WTC11 (cell line): ENCODE data around the gene BICD2. TPM values are rescaled to one million over a fixed set of nuclear protein-coding genes. Genes with fewer than 3 reads are reported as not detected.

Experiments used
- ATAC-seq: fragments of 200-7000 bp; cut with Tn5 transposase; 2 replicates; pipeline ENCODE4 v1.10.0; 2021; ENCODE audit warnings: mild to moderate bottlenecking, moderate library complexity
- CTCF ChIA-PET: fragments of 300-600 bp; sonication (Branson Sonifier 250); formaldehyde crosslinking; loops from one replicate; lab custom pipeline; 2021; ENCODE audit warnings: antibody characterized with exemption; lab: Charles Lee
- POLR2A ChIA-PET: fragments of 350-600 bp; sonication (Branson Sonifier 250); formaldehyde crosslinking; loops from one replicate; lab custom pipeline; 2021; ENCODE audit warnings: antibody characterized with exemption; lab: Charles Lee
- DNase-seq: peaks from one replicate; pipeline ENCODE4 v3.0.0; 2021; ENCODE audit warnings: low spot score
- H3K27ac Mint-ChIP-seq: 2 replicates; pipeline ENCODE4 v1.8.0; 2021; ENCODE audit warnings: mixed read lengths
- H3K27me3 Mint-ChIP-seq: 2 replicates; pipeline ENCODE4 v1.8.0; 2021; ENCODE audit warnings: low read depth, mild to moderate bottlenecking, moderate library complexity, mixed read lengths
- H3K36me3 Mint-ChIP-seq: 2 replicates; pipeline ENCODE4 v1.8.0; 2021; ENCODE audit warnings: mixed read lengths
- H3K4me1 Mint-ChIP-seq: 2 replicates; pipeline ENCODE4 v1.8.0; 2022; ENCODE audit warnings: mixed read lengths
- H3K4me3 Mint-ChIP-seq: 2 replicates; pipeline ENCODE4 v1.8.0; 2021; ENCODE audit warnings: mild to moderate bottlenecking, moderate library complexity, mixed read lengths
- H3K9me3 Mint-ChIP-seq: 2 replicates; pipeline ENCODE4 v1.8.0; 2021; ENCODE audit warnings: mixed read lengths
- ATF1 ChIP-seq: sonication (generic); formaldehyde crosslinking; IDR thresholded peaks from 2 replicates; pipeline ENCODE4 v1.8.1; 2023; ENCODE audit warnings: mild to moderate bottlenecking, moderate library complexity, missing genetic modification reagents
- GTF2I ChIP-seq: fragments of 250-450 bp; sonication (Bioruptor Pico); conservative IDR thresholded peaks from 2 replicates; pipeline ENCODE4 v1.4.0; 2021; ENCODE audit warnings: mild to moderate bottlenecking
- MYBL2 ChIP-seq: sonication (generic); formaldehyde crosslinking; IDR thresholded peaks from 2 replicates; pipeline ENCODE4 v1.8.1; 2023; ENCODE audit warnings: mild to moderate bottlenecking, moderate library complexity, missing genetic modification reagents
- NFATC4 ChIP-seq: fragments of 250-450 bp; sonication (Bioruptor Pico); IDR thresholded peaks from 2 replicates; pipeline ENCODE4 v1.9.0; 2021; ENCODE audit warnings: mild to moderate bottlenecking
- OVOL2 ChIP-seq: fragments of 250-450 bp; sonication (Bioruptor Pico); IDR thresholded peaks from 2 replicates; pipeline ENCODE4 v1.9.0; 2021; ENCODE audit warnings: mild to moderate bottlenecking, borderline replicate concordance
- RELA ChIP-seq: sonication (generic); formaldehyde crosslinking; IDR thresholded peaks from 2 replicates; pipeline ENCODE4 v1.8.1; 2022; ENCODE audit warnings: missing genetic modification reagents, mild to moderate bottlenecking, borderline replicate concordance
- SMAD3 ChIP-seq: sonication (generic); formaldehyde crosslinking; IDR thresholded peaks from 2 replicates; pipeline ENCODE4 v1.8.0; 2022; ENCODE audit warnings: missing genetic modification reagents, mild to moderate bottlenecking, borderline replicate concordance
- SMAD4 ChIP-seq: sonication (generic); formaldehyde crosslinking; IDR thresholded peaks from 2 replicates; pipeline ENCODE4 v1.8.0; 2022; ENCODE audit warnings: mild to moderate bottlenecking, missing genetic modification reagents
- SOX15 ChIP-seq: fragments of 250-450 bp; sonication (Bioruptor Pico); IDR thresholded peaks from 2 replicates; pipeline ENCODE4 v1.9.0; 2021; ENCODE audit warnings: mild to moderate bottlenecking
- TEAD4 ChIP-seq: sonication (generic); formaldehyde crosslinking; IDR thresholded peaks from 2 replicates; pipeline ENCODE4 v1.8.0; 2022; ENCODE audit warnings: mild to moderate bottlenecking, missing genetic modification reagents
- ZBTB21 ChIP-seq: sonication (generic); formaldehyde crosslinking; IDR thresholded peaks from 2 replicates; pipeline ENCODE4 v1.8.1; 2023; ENCODE audit warnings: mild to moderate bottlenecking, missing genetic modification reagents, borderline replicate concordance
- ZNF138 ChIP-seq: sonication (generic); formaldehyde crosslinking; conservative IDR thresholded peaks from 2 replicates; pipeline ENCODE4 v1.8.1; 2022; ENCODE audit warnings: mild to moderate bottlenecking, moderate library complexity, missing genetic modification reagents
- ZNF219 ChIP-seq: sonication (generic); formaldehyde crosslinking; IDR thresholded peaks from 2 replicates; pipeline ENCODE4 v1.8.0; 2023; ENCODE audit warnings: missing genetic modification reagents, mild to moderate bottlenecking, borderline replicate concordance
- ZNF232 ChIP-seq: sonication (generic); formaldehyde crosslinking; IDR thresholded peaks from 2 replicates; pipeline ENCODE4 v1.8.0; 2022; ENCODE audit warnings: mild to moderate bottlenecking, missing genetic modification reagents
- ZNF263 ChIP-seq: sonication (generic); formaldehyde crosslinking; IDR thresholded peaks from 2 replicates; pipeline ENCODE4 v1.8.1; 2022; ENCODE audit warnings: low read depth, mild to moderate bottlenecking, moderate library complexity, missing genetic modification reagents
- ZNF396 ChIP-seq: fragments of 250-450 bp; sonication (Bioruptor Pico); IDR thresholded peaks from 2 replicates; pipeline ENCODE4 v1.8.0; 2021; ENCODE audit warnings: mild to moderate bottlenecking, moderate library complexity, borderline replicate concordance
- ZNF416 ChIP-seq: fragments of 250-450 bp; sonication (Bioruptor Pico); IDR thresholded peaks from 2 replicates; pipeline ENCODE4 v1.9.0; 2021; ENCODE audit warnings: mild to moderate bottlenecking, inconsistent platforms
- total RNA-seq: library from RNA; stranded (reverse); gene quantifications from 3 replicates; pipeline ENCODE4 v1.2.3, GENCODE V29; 2021
- TF ChIP-seq, protein P1 (sequence below): sonication (generic); formaldehyde crosslinking; IDR thresholded peaks from 2 replicates; pipeline ENCODE4 v1.8.0; 2022; ENCODE audit warnings: mild to moderate bottlenecking, missing genetic modification reagents
- TF ChIP-seq, protein P2 (sequence below): fragments of 200-600 bp; IDR thresholded peaks from 2 replicates; pipeline ENCODE4 v1.8.0; 2022; ENCODE audit warnings: antibody characterized with exemption
- TF ChIP-seq, protein P3 (sequence below): sonication (generic); formaldehyde crosslinking; IDR thresholded peaks from 2 replicates; pipeline ENCODE4 v1.8.1; 2023; ENCODE audit warnings: mild to moderate bottlenecking, missing genetic modification reagents
- TF ChIP-seq, protein P4 (sequence below): sonication (generic); formaldehyde crosslinking; IDR thresholded peaks from 2 replicates; pipeline ENCODE4 v1.8.1; 2023; ENCODE audit warnings: mild to moderate bottlenecking, moderate library complexity, missing genetic modification reagents
- TF ChIP-seq, protein P5 (sequence below): sonication (generic); formaldehyde crosslinking; IDR thresholded peaks from 2 replicates; pipeline ENCODE4 v1.8.0; 2022; ENCODE audit warnings: missing genetic modification reagents

The BICD2 gene
- total RNA-seq, 1 experiment from 2014 or later: 38.7 TPM

DNA sequence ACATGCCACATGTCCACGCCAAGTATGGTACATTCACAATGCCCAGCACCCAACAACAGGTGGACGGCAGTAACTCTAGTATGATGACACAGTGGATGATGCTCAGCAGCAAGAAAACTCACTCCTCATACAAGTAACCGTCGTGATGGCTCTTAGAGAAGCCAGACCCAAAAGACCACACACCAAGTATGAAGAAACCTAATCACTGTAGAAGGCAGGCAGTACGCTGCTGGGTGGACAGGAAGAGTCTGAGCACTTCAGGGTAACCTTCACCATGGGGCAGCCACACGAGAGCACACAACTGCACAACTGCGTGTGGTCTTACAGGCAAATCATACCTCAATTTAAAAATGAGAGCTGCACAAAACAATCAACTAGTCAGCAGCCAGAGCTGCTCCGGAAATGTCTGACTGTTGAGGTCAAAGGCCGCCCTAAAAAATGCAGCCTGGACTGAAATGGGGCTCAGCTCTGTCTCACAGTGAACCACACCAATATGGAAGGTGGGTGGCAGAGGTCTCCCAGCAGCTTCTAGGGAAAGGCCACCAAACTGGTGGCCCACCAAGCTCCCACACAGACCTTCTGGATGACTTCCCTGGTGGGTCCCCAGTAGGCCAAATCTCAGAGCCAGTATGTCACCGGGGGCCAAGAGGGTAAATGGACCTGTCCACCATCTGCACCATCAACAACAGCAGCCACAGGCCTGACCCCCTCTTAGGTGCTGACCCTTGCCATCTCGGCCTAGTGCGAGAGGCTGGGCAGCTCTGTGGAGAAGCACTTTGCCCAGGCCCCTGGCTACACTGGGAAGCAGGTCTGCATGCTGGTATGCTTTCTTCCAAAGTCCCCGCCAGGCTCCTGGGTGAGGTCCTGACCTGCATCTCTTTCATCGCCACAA, 17.8 kb downstream of the BICD2 start:
- H3K4me3 Mint-ChIP-seq: no peak overlapping the region
- CTCF ChIA-PET: interaction anchor here (0.7 to 1.2 kb wide), 2 partner anchors 11 to 40 kb away, joined by 3 read pairs; no protein-coding TSS in a partner anchor
- H3K27me3 Mint-ChIP-seq: no peaks in the 10 kb centered on the region
- H3K4me1 Mint-ChIP-seq: peaks cover 66% of the 10 kb centered on the region
- peaks cover 4% of the 10 kb centered on the region for H3K36me3 Mint-ChIP-seq
- DNase-seq (no peak), ATAC-seq (no peak)
- TF ChIP-seq, protein P1, sequence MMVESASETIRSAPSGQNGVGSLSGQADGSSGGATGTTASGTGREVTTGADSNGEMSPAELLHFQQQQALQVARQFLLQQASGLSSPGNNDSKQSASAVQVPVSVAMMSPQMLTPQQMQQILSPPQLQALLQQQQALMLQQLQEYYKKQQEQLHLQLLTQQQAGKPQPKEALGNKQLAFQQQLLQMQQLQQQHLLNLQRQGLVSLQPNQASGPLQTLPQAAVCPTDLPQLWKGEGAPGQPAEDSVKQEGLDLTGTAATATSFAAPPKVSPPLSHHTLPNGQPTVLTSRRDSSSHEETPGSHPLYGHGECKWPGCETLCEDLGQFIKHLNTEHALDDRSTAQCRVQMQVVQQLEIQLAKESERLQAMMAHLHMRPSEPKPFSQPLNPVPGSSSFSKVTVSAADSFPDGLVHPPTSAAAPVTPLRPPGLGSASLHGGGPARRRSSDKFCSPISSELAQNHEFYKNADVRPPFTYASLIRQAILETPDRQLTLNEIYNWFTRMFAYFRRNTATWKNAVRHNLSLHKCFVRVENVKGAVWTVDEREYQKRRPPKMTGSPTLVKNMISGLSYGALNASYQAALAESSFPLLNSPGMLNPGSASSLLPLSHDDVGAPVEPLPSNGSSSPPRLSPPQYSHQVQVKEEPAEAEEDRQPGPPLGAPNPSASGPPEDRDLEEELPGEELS (CRISPR knock-in tag): no peak
- no peak for TF ChIP-seq ZBTB21 (CRISPR knock-in tag)
- no peak for TF ChIP-seq ZNF416
- TF ChIP-seq SMAD4 (CRISPR knock-in tag): no peak
- TF ChIP-seq ZNF232 (CRISPR knock-in tag): no peak
- TF ChIP-seq GTF2I (CRISPR knock-in tag): no peak
- TF ChIP-seq ZNF263 (CRISPR knock-in tag): no peak
- TF ChIP-seq SOX15 (CRISPR knock-in tag): no peak
- TF ChIP-seq ATF1 (CRISPR knock-in tag): no peak
- TF ChIP-seq OVOL2 (CRISPR knock-in tag): no peak
- TF ChIP-seq ZNF138: no peak
- TF ChIP-seq NFATC4 (CRISPR knock-in tag): no peak
- TF ChIP-seq RELA (CRISPR knock-in tag): no peak
- TF ChIP-seq, protein P2, sequence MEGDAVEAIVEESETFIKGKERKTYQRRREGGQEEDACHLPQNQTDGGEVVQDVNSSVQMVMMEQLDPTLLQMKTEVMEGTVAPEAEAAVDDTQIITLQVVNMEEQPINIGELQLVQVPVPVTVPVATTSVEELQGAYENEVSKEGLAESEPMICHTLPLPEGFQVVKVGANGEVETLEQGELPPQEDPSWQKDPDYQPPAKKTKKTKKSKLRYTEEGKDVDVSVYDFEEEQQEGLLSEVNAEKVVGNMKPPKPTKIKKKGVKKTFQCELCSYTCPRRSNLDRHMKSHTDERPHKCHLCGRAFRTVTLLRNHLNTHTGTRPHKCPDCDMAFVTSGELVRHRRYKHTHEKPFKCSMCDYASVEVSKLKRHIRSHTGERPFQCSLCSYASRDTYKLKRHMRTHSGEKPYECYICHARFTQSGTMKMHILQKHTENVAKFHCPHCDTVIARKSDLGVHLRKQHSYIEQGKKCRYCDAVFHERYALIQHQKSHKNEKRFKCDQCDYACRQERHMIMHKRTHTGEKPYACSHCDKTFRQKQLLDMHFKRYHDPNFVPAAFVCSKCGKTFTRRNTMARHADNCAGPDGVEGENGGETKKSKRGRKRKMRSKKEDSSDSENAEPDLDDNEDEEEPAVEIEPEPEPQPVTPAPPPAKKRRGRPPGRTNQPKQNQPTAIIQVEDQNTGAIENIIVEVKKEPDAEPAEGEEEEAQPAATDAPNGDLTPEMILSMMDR: no peak
- no peak for TF ChIP-seq SMAD3 (CRISPR knock-in tag)
- no peak for TF ChIP-seq ZNF396 (CRISPR knock-in tag)
- TF ChIP-seq ZNF219 (CRISPR knock-in tag): no peak
- no peaks in the 10 kb centered on the region for H3K9me3 Mint-ChIP-seq
- POLR2A ChIA-PET: no interaction called here
- H3K27ac Mint-ChIP-seq: peak overlapping the region; percentile 82

DNA sequence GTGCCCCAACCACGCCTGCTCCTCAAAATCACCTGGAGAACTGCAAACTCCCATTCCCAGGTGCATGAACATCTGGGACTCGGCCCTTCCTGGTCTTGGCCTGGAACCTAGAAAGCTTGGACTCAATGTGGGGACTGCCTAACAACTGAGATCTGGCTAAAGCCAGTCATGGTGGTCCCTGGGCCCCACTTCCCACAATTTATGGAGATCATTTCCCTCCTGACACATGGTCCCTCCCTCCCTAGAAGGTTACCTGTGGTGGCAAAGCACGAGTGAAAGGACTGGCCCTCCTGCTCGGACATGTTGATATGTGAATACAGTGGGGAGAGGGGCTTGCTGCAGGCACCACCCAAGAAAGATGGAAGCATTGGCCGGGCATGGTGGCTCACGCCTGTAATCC, 18.8 kb downstream of the BICD2 start:
- H3K27ac Mint-ChIP-seq: peak overlapping the region; percentile 80
- no peaks in the 10 kb centered on the region for H3K9me3 Mint-ChIP-seq
- peaks cover 67% of the 10 kb centered on the region for H3K4me1 Mint-ChIP-seq
- no peak for DNase-seq
- no peaks in the 10 kb centered on the region for H3K36me3 Mint-ChIP-seq
- H3K4me3 Mint-ChIP-seq: no peak overlapping the region
- ATAC-seq: no peak
- ChIA-PET POLR2A (no interaction called here), CTCF (interaction anchor here (1.0 to 1.2 kb wide), 2 partner anchors 39 to 45 kb away, joined by 3 to 4 read pairs; no protein-coding TSS in a partner anchor)
- H3K27me3 Mint-ChIP-seq: no peaks in the 10 kb centered on the region
- TF ChIP-seq, protein P3, sequence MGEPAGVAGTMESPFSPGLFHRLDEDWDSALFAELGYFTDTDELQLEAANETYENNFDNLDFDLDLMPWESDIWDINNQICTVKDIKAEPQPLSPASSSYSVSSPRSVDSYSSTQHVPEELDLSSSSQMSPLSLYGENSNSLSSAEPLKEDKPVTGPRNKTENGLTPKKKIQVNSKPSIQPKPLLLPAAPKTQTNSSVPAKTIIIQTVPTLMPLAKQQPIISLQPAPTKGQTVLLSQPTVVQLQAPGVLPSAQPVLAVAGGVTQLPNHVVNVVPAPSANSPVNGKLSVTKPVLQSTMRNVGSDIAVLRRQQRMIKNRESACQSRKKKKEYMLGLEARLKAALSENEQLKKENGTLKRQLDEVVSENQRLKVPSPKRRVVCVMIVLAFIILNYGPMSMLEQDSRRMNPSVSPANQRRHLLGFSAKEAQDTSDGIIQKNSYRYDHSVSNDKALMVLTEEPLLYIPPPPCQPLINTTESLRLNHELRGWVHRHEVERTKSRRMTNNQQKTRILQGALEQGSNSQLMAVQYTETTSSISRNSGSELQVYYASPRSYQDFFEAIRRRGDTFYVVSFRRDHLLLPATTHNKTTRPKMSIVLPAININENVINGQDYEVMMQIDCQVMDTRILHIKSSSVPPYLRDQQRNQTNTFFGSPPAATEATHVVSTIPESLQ (CRISPR knock-in tag): no peak
- TF ChIP-seq MYBL2 (CRISPR knock-in tag): no peak
- TF ChIP-seq, protein P4, sequence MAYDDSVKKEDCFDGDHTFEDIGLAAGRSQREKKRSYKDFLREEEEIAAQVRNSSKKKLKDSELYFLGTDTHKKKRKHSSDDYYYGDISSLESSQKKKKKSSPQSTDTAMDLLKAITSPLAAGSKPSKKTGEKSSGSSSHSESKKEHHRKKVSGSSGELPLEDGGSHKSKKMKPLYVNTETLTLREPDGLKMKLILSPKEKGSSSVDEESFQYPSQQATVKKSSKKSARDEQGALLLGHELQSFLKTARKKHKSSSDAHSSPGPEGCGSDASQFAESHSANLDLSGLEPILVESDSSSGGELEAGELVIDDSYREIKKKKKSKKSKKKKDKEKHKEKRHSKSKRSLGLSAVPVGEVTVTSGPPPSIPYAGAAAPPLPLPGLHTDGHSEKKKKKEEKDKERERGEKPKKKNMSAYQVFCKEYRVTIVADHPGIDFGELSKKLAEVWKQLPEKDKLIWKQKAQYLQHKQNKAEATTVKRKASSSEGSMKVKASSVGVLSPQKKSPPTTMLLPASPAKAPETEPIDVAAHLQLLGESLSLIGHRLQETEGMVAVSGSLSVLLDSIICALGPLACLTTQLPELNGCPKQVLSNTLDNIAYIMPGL (CRISPR knock-in tag): no peak
- TF ChIP-seq, protein P2: no peak
- TF ChIP-seq TEAD4 (CRISPR knock-in tag): no peak
- TF ChIP-seq, protein P5, sequence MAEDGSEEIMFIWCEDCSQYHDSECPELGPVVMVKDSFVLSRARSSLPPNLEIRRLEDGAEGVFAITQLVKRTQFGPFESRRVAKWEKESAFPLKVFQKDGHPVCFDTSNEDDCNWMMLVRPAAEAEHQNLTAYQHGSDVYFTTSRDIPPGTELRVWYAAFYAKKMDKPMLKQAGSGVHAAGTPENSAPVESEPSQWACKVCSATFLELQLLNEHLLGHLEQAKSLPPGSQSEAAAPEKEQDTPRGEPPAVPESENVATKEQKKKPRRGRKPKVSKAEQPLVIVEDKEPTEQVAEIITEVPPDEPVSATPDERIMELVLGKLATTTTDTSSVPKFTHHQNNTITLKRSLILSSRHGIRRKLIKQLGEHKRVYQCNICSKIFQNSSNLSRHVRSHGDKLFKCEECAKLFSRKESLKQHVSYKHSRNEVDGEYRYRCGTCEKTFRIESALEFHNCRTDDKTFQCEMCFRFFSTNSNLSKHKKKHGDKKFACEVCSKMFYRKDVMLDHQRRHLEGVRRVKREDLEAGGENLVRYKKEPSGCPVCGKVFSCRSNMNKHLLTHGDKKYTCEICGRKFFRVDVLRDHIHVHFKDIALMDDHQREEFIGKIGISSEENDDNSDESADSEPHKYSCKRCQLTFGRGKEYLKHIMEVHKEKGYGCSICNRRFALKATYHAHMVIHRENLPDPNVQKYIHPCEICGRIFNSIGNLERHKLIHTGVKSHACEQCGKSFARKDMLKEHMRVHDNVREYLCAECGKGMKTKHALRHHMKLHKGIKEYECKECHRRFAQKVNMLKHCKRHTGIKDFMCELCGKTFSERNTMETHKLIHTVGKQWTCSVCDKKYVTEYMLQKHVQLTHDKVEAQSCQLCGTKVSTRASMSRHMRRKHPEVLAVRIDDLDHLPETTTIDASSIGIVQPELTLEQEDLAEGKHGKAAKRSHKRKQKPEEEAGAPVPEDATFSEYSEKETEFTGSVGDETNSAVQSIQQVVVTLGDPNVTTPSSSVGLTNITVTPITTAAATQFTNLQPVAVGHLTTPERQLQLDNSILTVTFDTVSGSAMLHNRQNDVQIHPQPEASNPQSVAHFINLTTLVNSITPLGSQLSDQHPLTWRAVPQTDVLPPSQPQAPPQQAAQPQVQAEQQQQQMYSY (CRISPR knock-in tag): no peak
- TF ChIP-seq ZNF263 (CRISPR knock-in tag): no peak
